Skeletal muscle satellite cell (primary cell): ENCODE results near the gene VASH1.

Experiments
- H3K27me3 ChIP-seq: 2 replicates; pipeline ENCODE4 v1.7.0; 2013; ENCODE audit warnings: low read length; ENCODE audit not compliant: control insufficient read depth, insufficient read depth
- H3K36me3 ChIP-seq: 2 replicates; pipeline ENCODE4 v1.7.0; 2013; ENCODE audit warnings: mild to moderate bottlenecking, control low read depth, low read length; ENCODE audit not compliant: insufficient read depth
- H3K4me1 ChIP-seq: 2 replicates; pipeline ENCODE4 v1.7.0; 2013; ENCODE audit warnings: low read length; ENCODE audit not compliant: control insufficient read depth, insufficient read depth
- H3K4me2 ChIP-seq: 2 replicates; pipeline ENCODE4 v1.7.0; 2013; ENCODE audit warnings: mild to moderate bottlenecking, low read length
- H3K4me3 ChIP-seq: 2 replicates; pipeline ENCODE4 v1.7.0; 2013; ENCODE audit warnings: low read length
- H3K9ac ChIP-seq: 2 replicates; pipeline ENCODE4 v1.7.0; 2013; ENCODE audit warnings: mild to moderate bottlenecking, low read depth, low read length, moderate library complexity
- H3K9me3 ChIP-seq: replicated peaks from 2 replicates; pipeline ENCODE4 v1.7.0; 2013; ENCODE audit warnings: mild to moderate bottlenecking, control low read depth, low read length

Gene VASH1

DNA sequence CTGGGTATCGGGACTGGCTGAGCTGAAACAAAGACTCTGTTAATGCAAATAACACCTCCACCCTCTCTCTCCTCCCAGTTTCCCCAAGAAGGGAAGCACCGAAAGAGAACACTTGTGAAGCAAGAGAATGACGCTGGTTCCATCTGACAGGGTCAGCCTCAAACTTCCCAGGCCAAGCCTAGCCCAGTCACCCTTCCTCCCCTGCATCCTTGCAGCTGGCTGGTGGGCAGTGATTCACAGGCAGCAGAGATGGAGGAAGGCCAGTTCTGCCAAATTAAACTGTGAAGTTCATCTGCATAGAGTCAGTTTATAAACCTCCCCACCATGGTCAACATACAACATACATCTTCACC, 67.7 kb downstream of the VASH1 start:
- Histone ChIP-seq H3K9ac (no peak overlapping the region), H3K4me3 (no peak overlapping the region), H3K27me3 (peaks cover 8% of the 10 kb centered on the region), H3K4me2 (no peak overlapping the region), H3K9me3 (no peaks in the 10 kb centered on the region), H3K36me3 (no peaks in the 10 kb centered on the region), H3K4me1 (peaks cover 17% of the 10 kb centered on the region)

DNA sequence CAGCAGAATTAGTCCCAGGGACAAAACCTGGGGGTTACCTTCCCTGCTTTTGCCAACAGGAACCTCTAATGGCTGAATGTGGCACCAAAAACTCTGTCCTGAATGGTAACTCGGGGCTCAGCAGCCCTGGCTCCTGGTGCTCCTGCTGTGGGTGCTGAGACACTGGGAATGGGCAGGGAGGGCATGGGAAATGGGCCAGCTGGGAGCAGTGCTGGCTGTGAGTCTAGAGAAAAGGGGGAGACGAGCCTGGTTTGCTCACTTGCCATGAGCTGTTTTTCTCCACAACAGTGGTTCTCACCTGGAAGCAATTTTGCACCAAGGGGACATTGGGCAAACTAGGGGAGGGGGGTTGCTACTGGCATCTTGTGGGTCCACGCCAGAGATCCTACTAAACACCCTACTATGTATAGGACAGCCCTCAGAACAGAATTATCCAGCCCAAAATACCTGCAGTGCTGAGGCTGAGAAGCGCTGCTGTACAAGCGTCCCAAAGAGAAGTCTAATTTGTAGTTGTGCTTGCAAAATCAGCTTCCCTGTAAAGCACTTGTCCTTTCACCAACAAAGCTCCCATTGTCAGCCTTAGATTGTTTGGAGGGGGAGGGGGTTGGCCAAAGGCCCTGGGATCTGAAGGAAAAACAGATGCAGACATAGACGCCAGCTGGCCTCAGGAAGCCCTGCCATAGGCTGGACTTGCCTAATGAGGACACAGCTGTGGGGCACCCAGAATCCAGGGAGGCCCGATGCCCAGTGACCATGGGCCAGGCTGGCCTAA, 68.6 kb downstream of the VASH1 start:
- H3K36me3 ChIP-seq = no peaks in the 10 kb centered on the region
- peaks cover 17% of the 10 kb centered on the region for H3K4me1 ChIP-seq
- no peak overlapping the region for H3K4me3 ChIP-seq
- H3K4me2 ChIP-seq = no peak overlapping the region
- H3K9ac ChIP-seq = no peak overlapping the region
- no peaks in the 10 kb centered on the region for H3K9me3 ChIP-seq
- H3K27me3 ChIP-seq = peaks cover 7% of the 10 kb centered on the region

DNA sequence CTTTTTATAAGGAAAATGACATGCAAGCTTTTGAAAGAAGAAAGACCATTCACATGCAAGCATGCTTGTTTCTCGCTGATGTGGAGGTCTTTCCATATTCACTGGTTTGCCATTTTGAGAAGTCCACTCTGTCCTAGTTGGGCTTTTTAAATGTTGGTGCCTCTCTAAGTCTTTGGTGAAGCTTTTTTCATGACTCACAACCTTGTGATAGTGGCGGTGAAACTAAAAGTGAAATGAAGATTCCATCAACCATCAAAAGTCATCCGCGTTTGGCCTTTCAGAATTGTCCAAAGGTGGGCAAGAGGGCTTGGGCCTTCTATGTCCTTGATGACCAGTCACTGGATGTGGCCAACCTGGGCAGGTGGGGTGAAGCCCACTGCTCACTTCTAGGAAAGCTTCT, 69.3 kb downstream of the VASH1 start:
- no peaks in the 10 kb centered on the region for H3K9me3 ChIP-seq
- H3K4me2 ChIP-seq = no peak overlapping the region
- H3K4me1 ChIP-seq = peaks cover 17% of the 10 kb centered on the region
- H3K27me3 ChIP-seq = peaks cover 4% of the 10 kb centered on the region
- H3K4me3 ChIP-seq = no peak overlapping the region
- H3K9ac ChIP-seq = no peak overlapping the region
- H3K36me3 ChIP-seq = no peaks in the 10 kb centered on the region

DNA sequence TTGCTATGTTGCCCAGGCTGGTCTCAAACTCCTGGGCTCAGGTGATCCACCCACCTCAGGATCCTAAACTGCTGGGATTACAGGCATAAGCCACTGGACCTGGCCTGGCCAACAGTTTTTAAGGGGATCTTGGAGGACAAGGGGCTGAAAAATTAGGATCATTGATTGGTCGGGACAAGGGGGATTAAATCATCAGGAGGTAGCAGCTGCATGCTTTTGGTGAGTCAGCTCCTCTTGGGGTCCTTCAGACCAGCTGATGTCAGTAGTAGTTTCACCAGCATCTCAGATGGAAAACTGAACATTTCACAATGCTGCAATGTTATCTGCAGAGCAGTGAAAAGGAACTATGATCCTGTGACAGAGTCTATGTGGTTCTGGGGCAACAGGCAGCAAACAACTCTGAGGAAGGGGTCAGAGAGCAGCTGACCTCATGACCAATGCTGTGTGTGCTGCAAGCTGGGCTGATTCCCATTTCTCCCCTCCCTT, 71.3 kb downstream of the VASH1 start:
- Histone ChIP-seq H3K9ac (no peak overlapping the region), H3K4me3 (no peak overlapping the region), H3K27me3 (peaks cover 10% of the 10 kb centered on the region), H3K36me3 (no peaks in the 10 kb centered on the region), H3K4me1 (peaks cover 17% of the 10 kb centered on the region), H3K9me3 (no peaks in the 10 kb centered on the region), H3K4me2 (no peak overlapping the region)
